ENCODE results near the gene RHBDF2.

- TF ChIP-seq CTCF (conservative IDR thresholded peaks at IDR 0.05) (no peak), EZH2 (IDR thresholded peaks at IDR 0.05; ENCODE audit: low read depth) (no peak)
Measured at GRCh38 chr17:76517638-76518038, 16.4 kb upstream of the RHBDF2 start.

All from PC-9 (cell line).